ENCODE measurements around the gene RAB14. TPM values are rescaled to one million over a fixed set of nuclear protein-coding genes. Genes with fewer than 3 reads are reported as not detected.

Gene RAB14
- total RNA-seq, 2 experiments from 2014 or later: 8.6 to 37.1 TPM

- TF ChIP-seq CTCF (conservative IDR thresholded peaks at IDR 0.05; ENCODE audit: low read length) (no peak), EZH2phosphoT487 (IDR thresholded peaks at IDR 0.05; ENCODE audit: borderline replicate concordance, low read depth, low read length) (no peak)
- Histone ChIP-seq H3K27ac (ENCODE audit: low read depth, low read length, poor library complexity, severe bottlenecking) (peak overlapping the region; percentile 95), H4K20me1 (ENCODE audit: insufficient read depth, low read length) (no peaks in the 10 kb centered on the region), H3K79me2 (ENCODE audit: insufficient read depth, low read depth, low read length) (peaks cover 2% of the 10 kb centered on the region; the same call in 1 of the 2 replicates), H2AFZ (ENCODE audit: low read length) (peak overlapping the region; percentile 87), H3K4me3 (ENCODE audit: low read depth, low read length, poor library complexity, severe bottlenecking) (peak overlapping the region; percentile 57), H3K9me3 (ENCODE audit: low read length) (no peaks in the 10 kb centered on the region), H3K4me2 (ENCODE audit: low read length) (peak overlapping the region; percentile 86), H3K4me1 (ENCODE audit: insufficient read depth, low read length, poor library complexity, severe bottlenecking) (peaks cover 43% of the 10 kb centered on the region), H3K36me3 (ENCODE audit: insufficient read depth, low read length) (peaks cover 10% of the 10 kb centered on the region; the same call in 1 of the 2 replicates), H3K9me2 (ENCODE audit: insufficient read depth, low read length) (no peaks in the 10 kb centered on the region)
- peak; percentile 77 for DNase-seq (ENCODE audit: low spot score)
- CTCF ChIA-PET (ENCODE audit: unreplicated experiment): interaction anchor here (0.6 kb wide), 1 partner anchor 89 kb away, joined by 4 read pairs; no protein-coding TSS in a partner anchor
- POLR2A ChIA-PET: interaction anchor here (0.6 kb wide), 3 partner anchors 109 to 1816 kb away, joined by 3 to 5 read pairs (median 3); no protein-coding TSS in a partner anchor
- intact Hi-C loops (cut with micrococcal nuclease; ENCODE audit: unreplicated experiment): loop anchor here (10.0 kb wide), 1 partner anchor 453 kb away; no protein-coding TSS in a partner anchor
- BruUV-seq (replicated peaks): no TSS peak
Observed at GRCh38 chr9:121207371-121207940, 5.8 kb upstream of the RAB14 start.

GRCh38 chr9:121206516-121207370 is 5.1 kb upstream of the RAB14 start:
- Histone ChIP-seq H3K36me3 (ENCODE audit: insufficient read depth, low read length) (peaks cover 10% of the 10 kb centered on the region; the same call in 1 of the 2 replicates), H4K20me1 (ENCODE audit: insufficient read depth, low read length) (no peaks in the 10 kb centered on the region), H3K4me3 (ENCODE audit: low read depth, low read length, poor library complexity, severe bottlenecking) (peak overlapping the region; percentile 57), H3K4me2 (ENCODE audit: low read length) (peak overlapping the region; percentile 86), H3K9me2 (ENCODE audit: insufficient read depth, low read length) (no peaks in the 10 kb centered on the region), H3K9me3 (ENCODE audit: low read length) (no peaks in the 10 kb centered on the region), H3K27ac (ENCODE audit: low read depth, low read length, poor library complexity, severe bottlenecking) (peak overlapping the region; percentile 95), H3K4me1 (ENCODE audit: insufficient read depth, low read length, poor library complexity, severe bottlenecking) (peaks cover 47% of the 10 kb centered on the region), H3K79me2 (ENCODE audit: insufficient read depth, low read depth, low read length) (peaks cover 6% of the 10 kb centered on the region; the same call in 1 of the 2 replicates), H2AFZ (ENCODE audit: low read length) (peak overlapping the region; percentile 87)
- DNase-seq (ENCODE audit: low spot score): peak; percentile 44
- BruUV-seq (replicated peaks): no TSS peak
- ChIA-PET CTCF (ENCODE audit: unreplicated experiment) (interaction anchor here (0.6 kb wide), 1 partner anchor 88 kb away, joined by 4 read pairs; no protein-coding TSS in a partner anchor), POLR2A (interaction anchor here (0.7 to 1.1 kb wide), 2 partner anchors 49 to 116 kb away, joined by 3 to 4 read pairs; no protein-coding TSS in a partner anchor)
- TF ChIP-seq CTCF (conservative IDR thresholded peaks at IDR 0.05; ENCODE audit: low read length): no peak
- no peak for TF ChIP-seq EZH2phosphoT487 (IDR thresholded peaks at IDR 0.05; ENCODE audit: borderline replicate concordance, low read depth, low read length)
- intact Hi-C loops (cut with micrococcal nuclease; ENCODE audit: unreplicated experiment): loop anchor here (10.0 kb wide), 1 partner anchor 452 kb away; no protein-coding TSS in a partner anchor
